Measurements from ENCODE around the gene NDUFB4.
"Not testable (repeated sequence)": the region's sequence is repeated elsewhere in the genome, so short reads cannot be mapped to it uniquely, and the experiment has no call there.

Gene NDUFB4

DNA sequence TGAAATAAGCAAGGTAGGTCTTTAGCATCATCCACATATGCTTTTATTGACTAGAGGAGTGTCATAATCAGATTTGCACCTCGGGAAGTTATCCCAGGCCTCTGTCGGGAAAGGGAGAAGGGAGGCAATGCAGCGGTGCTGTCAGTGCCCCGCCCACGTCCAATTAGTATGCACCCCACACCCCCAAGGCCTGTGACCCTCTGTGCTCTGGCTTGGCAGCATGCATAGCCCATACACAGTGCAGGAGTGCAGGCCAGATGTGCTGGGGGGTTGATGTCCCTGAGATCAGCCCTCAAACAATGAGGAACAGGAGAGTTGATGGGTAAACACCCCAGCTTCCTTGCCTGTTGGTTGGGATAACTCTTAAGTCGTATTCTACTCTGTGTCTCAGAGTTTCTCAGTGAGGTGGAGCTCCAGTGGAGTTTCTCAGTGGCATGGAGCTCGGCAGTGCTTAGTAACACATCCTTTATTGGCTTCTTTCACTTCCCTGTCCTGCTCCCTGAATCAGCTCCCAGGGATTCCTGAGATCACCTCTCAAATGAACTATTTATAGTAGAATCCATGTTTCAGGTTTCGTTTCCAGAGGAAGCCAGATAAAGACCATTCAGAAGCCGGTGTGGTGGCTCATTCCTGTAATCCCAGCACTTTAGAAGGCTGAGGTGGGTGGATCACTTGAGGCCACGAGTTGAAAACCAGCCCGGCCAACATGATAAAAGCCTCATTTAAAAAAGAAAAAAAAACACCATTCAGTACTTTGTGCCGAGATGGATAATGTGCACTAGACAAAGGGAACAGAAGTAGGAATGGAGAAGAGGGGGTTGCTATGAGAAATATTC is 26.7 kb upstream of the NDUFB4 start:
- DNase-seq (ENCODE audit: low spot score) = no peak

GRCh38 chr3:120572027-120572426 is 24.1 kb upstream of the NDUFB4 start:
- DNase-seq (ENCODE audit: low spot score) = no peak

GRCh38 chr3:120587332-120587975 is 8.7 kb upstream of the NDUFB4 start:
- DNase-seq (ENCODE audit: low spot score) = no peak

DNA sequence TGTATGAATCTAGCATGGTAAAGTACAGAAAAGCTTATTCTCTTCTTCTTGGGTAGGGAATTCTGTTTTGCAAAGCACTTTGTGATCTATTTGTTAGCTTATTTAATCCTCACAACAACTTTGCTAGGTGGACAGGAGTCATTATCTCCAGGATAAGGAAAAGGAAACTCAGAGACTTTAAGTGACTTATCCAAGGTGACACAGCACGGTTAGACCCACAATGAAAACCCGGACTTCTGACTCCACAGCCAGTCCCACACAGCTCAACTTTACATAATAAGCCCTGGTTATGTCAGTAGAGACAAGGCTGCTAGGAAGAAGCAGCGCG is 384 bp upstream of the NDUFB4 start:
- DNase-seq (ENCODE audit: low spot score) = no peak

GRCh38 chr3:120596853-120597223 is 702 bp downstream of the NDUFB4 start:
- no peak for DNase-seq (ENCODE audit: low spot score)

DNA sequence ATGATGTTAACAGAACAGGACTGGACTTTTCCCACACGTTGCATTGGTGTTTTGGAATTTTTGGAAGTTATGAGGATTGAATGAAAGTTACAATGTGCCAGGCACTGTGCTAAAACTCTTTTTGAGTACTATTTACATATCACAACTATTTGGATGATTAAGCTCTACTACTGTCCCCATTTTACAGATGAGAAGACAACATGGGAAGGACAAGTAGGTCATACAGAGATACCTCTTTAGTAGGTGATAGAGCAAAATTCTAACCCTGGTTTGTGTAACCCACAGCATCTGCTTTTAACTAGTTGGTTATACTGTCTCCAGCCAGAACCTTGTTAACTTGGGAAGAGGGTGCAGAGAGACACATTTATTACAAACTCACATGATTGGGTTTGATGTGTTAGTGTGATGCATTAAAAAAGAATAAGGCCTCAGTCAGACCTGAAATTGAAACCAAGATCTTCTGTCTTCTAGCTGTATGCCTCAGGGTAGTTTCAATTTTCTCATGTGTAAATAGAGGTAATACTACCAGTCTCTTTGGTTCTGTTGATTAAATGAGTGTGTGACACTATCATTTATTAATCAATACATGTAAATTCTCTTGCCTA is 1.4 kb downstream of the NDUFB4 start:
- DNase-seq (ENCODE audit: low spot score) = no peak

DNA sequence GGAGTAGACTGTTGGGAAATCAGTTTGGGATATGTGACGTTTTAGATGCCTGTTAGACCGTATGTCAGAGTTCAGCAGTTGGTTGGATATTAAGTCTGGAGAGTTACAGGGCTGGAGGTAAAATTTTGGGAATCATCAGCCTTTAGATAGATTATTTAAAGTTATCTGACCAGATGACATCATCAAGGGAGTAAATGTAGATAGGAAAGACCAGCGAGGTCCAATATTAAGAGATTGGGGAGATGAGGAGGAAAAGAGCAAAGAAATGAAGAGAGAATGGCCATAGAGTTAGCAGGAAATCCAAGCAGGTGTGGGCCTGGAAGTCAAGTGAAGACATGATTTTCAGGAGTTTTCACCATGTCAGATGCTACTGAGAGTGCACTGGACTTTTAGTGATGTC is 3.1 kb downstream of the NDUFB4 start:
- DNase-seq (ENCODE audit: low spot score) = no peak

- no peak for DNase-seq (ENCODE audit: low spot score)
Measured at GRCh38 chr3:120601554-120601953, 5.4 kb downstream of the NDUFB4 start.

DNA sequence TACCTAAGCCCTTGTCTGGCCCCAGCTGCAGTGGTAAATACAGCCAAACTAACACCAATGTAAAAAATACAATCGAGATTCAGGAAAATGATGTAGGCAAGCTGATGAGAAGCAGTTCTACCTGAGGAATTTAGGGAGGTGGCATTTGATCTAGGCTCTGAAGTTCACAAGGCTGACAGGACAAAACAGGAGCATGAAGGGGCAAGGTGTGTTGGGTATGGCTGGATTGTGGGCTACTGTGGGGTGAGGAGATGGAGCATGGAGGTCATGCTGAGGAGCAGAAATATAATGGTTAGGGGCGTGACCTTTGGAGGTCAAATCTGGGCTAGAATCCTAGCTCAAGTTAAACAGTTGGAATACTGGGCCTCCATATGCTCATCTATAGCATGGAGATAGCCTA is 6.5 kb downstream of the NDUFB4 start:
- DNase-seq (ENCODE audit: low spot score) = no peak

DNA sequence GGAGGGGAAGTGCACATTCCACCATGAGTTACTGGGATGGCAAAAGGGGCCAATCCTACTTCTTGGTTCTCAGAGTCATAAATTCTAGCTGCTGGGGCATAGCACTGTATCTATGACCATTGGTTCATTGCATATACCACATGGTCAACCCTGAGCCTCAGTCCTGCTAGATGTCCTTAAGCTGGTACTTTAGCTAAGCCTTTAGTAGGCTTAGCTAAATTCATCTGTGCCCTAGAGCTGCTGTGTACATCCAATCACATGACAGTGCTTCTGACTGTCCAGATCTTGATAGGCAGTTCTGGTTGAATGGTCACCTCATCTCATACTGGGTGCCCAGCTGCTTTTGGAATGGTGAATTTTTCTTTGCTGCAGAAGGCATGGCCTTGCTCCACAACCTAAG is 8.2 kb downstream of the NDUFB4 start:
- DNase-seq (ENCODE audit: low spot score) = no peak

DNA sequence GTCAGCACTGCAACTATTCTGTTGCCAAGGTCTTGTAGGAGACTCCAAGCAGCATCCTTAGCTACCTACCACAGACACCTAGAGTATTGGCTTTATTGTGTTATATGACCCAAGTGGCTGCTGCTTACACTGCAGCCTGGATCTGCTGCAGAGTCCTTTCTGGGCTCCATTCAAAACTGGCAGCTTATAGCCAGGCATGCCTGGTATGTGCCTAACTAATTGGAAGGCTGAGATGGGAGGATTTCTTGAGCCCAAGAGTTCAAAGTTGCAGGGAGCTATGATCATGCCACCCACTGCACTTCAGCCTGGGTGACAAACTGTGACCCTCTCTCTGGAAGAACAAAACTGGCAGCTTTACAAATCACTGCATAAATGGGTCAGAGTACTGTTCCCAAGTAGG is 8.6 kb downstream of the NDUFB4 start:
- no peak for DNase-seq (ENCODE audit: low spot score)

GRCh38 chr3:120608506-120608905 is 12.4 kb downstream of the NDUFB4 start:
- DNase-seq (ENCODE audit: low spot score) = no peak

- DNase-seq (ENCODE audit: low spot score) = no peak
Measured at GRCh38 chr3:120614765-120615164, 18.6 kb downstream of the NDUFB4 start.

GRCh38 chr3:120615847-120616609 is 19.9 kb downstream of the NDUFB4 start:
- DNase-seq (ENCODE audit: low spot score) = peak; percentile 89

DNA sequence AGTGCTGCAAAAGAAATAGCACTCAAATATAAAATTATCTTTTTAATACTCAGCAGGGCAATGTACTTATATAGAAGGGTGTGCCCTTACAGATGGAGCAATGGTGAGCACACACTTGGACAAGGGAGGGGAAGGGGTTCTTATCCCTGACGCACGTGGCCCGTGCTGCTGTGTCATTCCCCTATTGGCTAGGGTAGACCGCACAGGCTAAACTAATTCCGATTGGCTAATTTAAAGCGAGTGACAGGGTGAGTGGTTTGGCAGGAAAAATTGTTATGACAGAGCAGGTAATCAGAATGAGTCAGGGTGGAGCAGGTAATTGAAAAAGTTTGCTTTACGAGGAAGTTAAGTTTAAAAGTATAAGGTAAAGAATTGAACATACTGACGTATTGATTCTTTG is 20.6 kb downstream of the NDUFB4 start:
- not testable (repeated sequence) for DNase-seq (ENCODE audit: low spot score)

- DNase-seq (ENCODE audit: low spot score) = no peak
Measured at GRCh38 chr3:120622457-120622856, 26.3 kb downstream of the NDUFB4 start.

GRCh38 chr3:120622870-120623726 is 27.0 kb downstream of the NDUFB4 start:
- no peak for DNase-seq (ENCODE audit: low spot score)

GRCh38 chr3:120623727-120624093 is 27.6 kb downstream of the NDUFB4 start:
- DNase-seq (ENCODE audit: low spot score) = no peak

- peak; percentile 17 for DNase-seq (ENCODE audit: low spot score)
Measured at GRCh38 chr3:120625159-120625586, 29.0 kb downstream of the NDUFB4 start.

GRCh38 chr3:120634539-120634938 is 38.4 kb downstream of the NDUFB4 start:
- no peak for DNase-seq (ENCODE audit: low spot score)

- no peak for DNase-seq (ENCODE audit: low spot score)
Measured at GRCh38 chr3:120636795-120637401, 40.8 kb downstream of the NDUFB4 start.

Data from kidney capillary endothelial cell (primary cell).